GM20000 (cell line): ENCODE results near the gene DIP2C.

Experiments used
- DNase-seq: peaks from one replicate; pipeline ENCODE4 v3.0.0; 2012; ENCODE audit warnings: low spot score
- CTCF ChIP-seq: IDR thresholded peaks from 2 replicates; pipeline ENCODE4 v1.5.1; 2012; ENCODE audit warnings: mild to moderate bottlenecking, control low read depth; ENCODE audit errors: extremely low read depth, missing control alignments

The DIP2C gene

GRCh38 chr10:422675-423074 is 266.8 kb downstream of the DIP2C start:
- DNase-seq = no peak
- TF ChIP-seq CTCF = no peak

- DNase-seq = no peak
- no peak for TF ChIP-seq CTCF
These were observed 267.2 kb downstream of the DIP2C start for GRCh38 chr10:422241-422640.

- TF ChIP-seq CTCF = no peak
- DNase-seq = no peak
These were observed 268.3 kb downstream of the DIP2C start for GRCh38 chr10:421170-421569.

DNA sequence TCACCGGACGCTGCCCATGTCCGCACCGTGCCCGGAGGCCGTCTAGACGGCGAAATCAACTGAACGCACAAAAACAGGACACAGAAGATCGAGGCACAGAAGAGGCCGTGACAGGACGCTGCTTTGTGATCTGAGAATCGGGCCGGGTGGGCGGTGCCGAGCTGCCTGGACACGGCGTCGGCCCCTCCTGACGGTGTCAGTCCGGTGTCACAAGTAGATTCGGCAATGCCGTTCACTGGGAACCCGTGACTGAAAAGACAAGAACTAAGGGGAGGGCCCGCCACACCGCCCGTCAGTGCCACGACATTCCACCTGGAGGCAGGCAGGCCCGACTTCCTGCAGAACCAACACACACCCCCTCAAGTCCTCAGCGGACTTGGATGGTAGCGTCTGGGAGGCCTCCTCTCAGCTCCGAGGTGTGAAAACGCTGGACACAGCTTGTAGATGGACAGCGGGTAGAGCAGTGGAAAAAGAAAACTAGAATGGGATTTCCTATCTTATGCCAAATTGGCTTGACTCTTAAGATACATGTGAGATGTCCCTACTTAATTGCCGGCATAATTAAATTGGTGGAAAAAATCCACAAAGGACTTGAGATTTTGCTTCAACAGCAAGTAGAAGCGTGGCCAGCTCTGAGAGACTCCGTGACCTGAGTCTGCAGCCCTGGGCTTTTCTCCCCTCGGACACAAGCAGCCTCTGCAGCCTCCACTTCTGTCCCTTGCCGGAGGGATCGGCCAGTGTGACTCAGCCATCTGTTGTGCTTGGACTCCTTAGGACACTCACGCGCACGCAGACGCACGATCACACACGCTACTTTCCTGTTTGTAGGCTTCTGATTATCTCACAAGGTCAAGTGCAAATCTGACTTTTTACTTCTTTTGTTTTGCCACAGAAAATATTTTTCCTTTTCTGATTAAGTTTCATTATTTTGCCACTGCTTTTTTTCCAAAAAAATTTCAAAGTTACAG is 269.0 kb downstream of the DIP2C start:
- no peak for DNase-seq
- TF ChIP-seq CTCF = no peak

- no peak for DNase-seq
- no peak for TF ChIP-seq CTCF
These were observed 270.6 kb downstream of the DIP2C start for GRCh38 chr10:418894-419293.

- DNase-seq = no peak
- no peak for TF ChIP-seq CTCF
These were observed 271.2 kb downstream of the DIP2C start for GRCh38 chr10:418226-418625.

GRCh38 chr10:416091-416515 is 273.4 kb downstream of the DIP2C start:
- no peak for DNase-seq
- TF ChIP-seq CTCF = no peak
